HepG2 (cell line): ENCODE measurements around the gene TUBA4A. TPM values are rescaled to one million over a fixed set of nuclear protein-coding genes. Genes with fewer than 3 reads are reported as not detected.

Experiments
- ATAC-seq: fragments of 200-7000 bp; cut with Tn5 transposase; 3 replicates; pipeline ENCODE4 v1.9.1; 2020; ENCODE audit warnings: mild to moderate bottlenecking, moderate library complexity
- BruUV-seq: library from RNA; stranded (reverse); fragments of 400-500 nt; replicated peaks from 2 replicates; lab custom pipeline; 2021; lab: Mats Ljungman, UMichigan
- CTCF ChIA-PET: fragments of 300-600 bp; formaldehyde crosslinking; extraction: SDS; loops from one replicate; lab custom pipeline; 2021; ENCODE audit warnings: low total read pairs, inconsistent platforms, low intra/inter-chr PET ratio; lab: Yijun Ruan, JAX
- POLR2A ChIA-PET: fragments of 350-600 bp; sonication (Branson Sonifier 250); formaldehyde crosslinking; loops from one replicate; lab custom pipeline; 2020; ENCODE audit warnings: antibody characterized with exemption, inconsistent platforms; lab: Yijun Ruan, JAX
- DNase-seq: peaks from one replicate; pipeline ENCODE4 v3.0.0-alpha.2; 2015; ENCODE audit warnings: low spot score
- FAIRE-seq: peaks from 3 replicates; lab custom pipeline; 2011; peaks lifted over from hg19 to GRCh38; lab: Jason Lieb, UNC
- H2AFZ ChIP-seq: one replicate; pipeline ENCODE4 v1.6.1; 2011; ENCODE audit warnings: low read length, inconsistent platforms
- H3K27ac ChIP-seq: fragments of 300-600 bp; 3 replicates; pipeline ENCODE4 v1.8.0; 2011; ENCODE audit warnings: mixed run types, mild to moderate bottlenecking, mixed read lengths, low read length, inconsistent platforms; ENCODE audit not compliant: insufficient read depth; ENCODE audit errors: extremely low read length
- H3K27me3 ChIP-seq, 2 experiments: fragments of 200-600 bp in 1 of 2; 2 replicates in 1 of 2; 3 replicates in 1 of 2; pipeline versions ENCODE4 v1.6.0 to v1.8.0; 2011; ENCODE audit warnings: low read length in 2 of 2, mild to moderate bottlenecking in 2 of 2, moderate library complexity in 2 of 2, inconsistent platforms in 1 of 2; ENCODE audit not compliant: insufficient read depth in 2 of 2, control insufficient read depth in 1 of 2
- H3K36me3 ChIP-seq, 2 experiments: fragments of 200-600 bp in 1 of 2; replicated peaks in 1 of 2; 2 replicates in 1 of 2; 3 replicates in 1 of 2; pipeline versions ENCODE4 v1.5.1 to v1.8.0; 2011; ENCODE audit warnings: low read length in 2 of 2, inconsistent platforms in 1 of 2; ENCODE audit not compliant: insufficient read depth in 2 of 2, control insufficient read depth in 1 of 2
- H3K4me1 ChIP-seq: 2 replicates; pipeline ENCODE4 v1.5.1; 2012; ENCODE audit warnings: low read length, inconsistent platforms; ENCODE audit not compliant: insufficient read depth
- H3K4me2 ChIP-seq: 2 replicates; pipeline ENCODE4 v1.6.0; 2011; ENCODE audit warnings: low read depth, low read length, inconsistent platforms
- H3K4me3 ChIP-seq, 3 experiments: fragments of 200-600 bp in 1 of 3; sonication (generic), shearing (Covaris generic) in 1 of 3; replicated peaks in 1 of 3; 2 replicates each; pipeline ENCODE4 v1.5.1; 2011 to 2016; ENCODE audit warnings: low read length in 3 of 3, inconsistent platforms in 2 of 3, low read depth in 2 of 3, mild to moderate bottlenecking in 2 of 3, control low read depth in 1 of 3, mixed read lengths in 1 of 3; ENCODE audit not compliant: insufficient read depth in 1 of 3
- H3K79me2 ChIP-seq: one replicate; pipeline ENCODE4 v1.6.1; 2011; ENCODE audit warnings: low read length, inconsistent platforms; ENCODE audit not compliant: insufficient read depth
- H3K9ac ChIP-seq: 2 replicates; pipeline ENCODE4 v1.6.0; 2011; ENCODE audit warnings: mild to moderate bottlenecking, low read depth, low read length, inconsistent platforms; ENCODE audit not compliant: insufficient read depth
- H3K9me3 ChIP-seq: 2 replicates; pipeline ENCODE4 v1.5.1; 2012; ENCODE audit warnings: mild to moderate bottlenecking, low read length
- H4K20me1 ChIP-seq: 2 replicates; pipeline ENCODE4 v1.6.0; 2011; ENCODE audit warnings: inconsistent platforms, mild to moderate bottlenecking, low read length, moderate library complexity; ENCODE audit not compliant: insufficient read depth
- CHCHD3 ChIP-seq: sonication (generic); formaldehyde crosslinking; IDR thresholded peaks from 2 replicates; pipeline ENCODE4 v1.8.0; 2022; ENCODE audit warnings: mild to moderate bottlenecking, missing genetic modification reagents, moderate library complexity
- KLF15 ChIP-seq: sonication (generic); formaldehyde crosslinking; IDR thresholded peaks from 2 replicates; pipeline ENCODE4 v1.8.1; 2023; ENCODE audit warnings: borderline replicate concordance, mild to moderate bottlenecking, inconsistent platforms, missing genetic modification reagents, mixed read lengths
- MLXIP ChIP-seq: sonication (generic); formaldehyde crosslinking; IDR thresholded peaks from 2 replicates; pipeline ENCODE4 v1.9.0; 2021; ENCODE audit warnings: missing genetic modification reagents, borderline replicate concordance
- YEATS2 ChIP-seq: sonication (generic); formaldehyde crosslinking; IDR thresholded peaks from 2 replicates; pipeline ENCODE4 v1.4.0; 2020; ENCODE audit warnings: missing genetic modification reagents, borderline replicate concordance
- ZFP36L1 ChIP-seq: sonication (generic); formaldehyde crosslinking; IDR thresholded peaks from 2 replicates; pipeline ENCODE4 v1.8.0; 2022; ENCODE audit warnings: mild to moderate bottlenecking, missing genetic modification reagents, moderate library complexity
- ZNF510 ChIP-seq: sonication (generic); formaldehyde crosslinking; IDR thresholded peaks from 2 replicates; pipeline ENCODE4 v1.4.0; 2020; ENCODE audit warnings: low read depth, mild to moderate bottlenecking, missing genetic modification reagents
- ZNF589 ChIP-seq: sonication (generic); formaldehyde crosslinking; conservative IDR thresholded peaks from 2 replicates; pipeline ENCODE4 v1.8.0; 2022; ENCODE audit warnings: mild to moderate bottlenecking, moderate library complexity, missing genetic modification reagents
- ZNF720 ChIP-seq: sonication (generic); formaldehyde crosslinking; IDR thresholded peaks from 2 replicates; pipeline ENCODE4 v1.4.0; 2020; ENCODE audit warnings: missing genetic modification reagents
- WGBS: methylation state at CpG from one replicate; pipeline ENCODE4 v1.1.6; 2017; ENCODE audit warnings: low lambda C conversion rate; 5-methylcytosine and 5-hydroxymethylcytosine counted together
- in situ Hi-C: cut with HindIII; loops from 2 replicates; pipeline ENCODE4 v1.10.0; 2017; ENCODE audit warnings: low pct_unique_long_range_greater_than_20kb; ENCODE audit not compliant: extremely low pct_ligation_motif_present
- intact Hi-C: fragments of 100-400 bp; cut with micrococcal nuclease; formaldehyde crosslinking; loops from one replicate; pipeline ENCODE4 v1.10.0; 2022; ENCODE audit not compliant: unreplicated experiment
- polyA plus RNA-seq, 8 experiments: library from polyadenylated mRNA; depleted of rRNA in 3 of 8; stranded (reverse) in 7 of 8; unstranded in 1 of 8; fragments of >200 nt; fragmentation: Illumina TruSeq in 4 of 8; extraction: Trizol in 4 of 8; gene quantifications; 2 replicates each; pipeline versions ENCODE4 v1.2.1 to v1.2.3, GENCODE V29; 2011 to 2016; ENCODE audit warnings: low read depth in 4 of 8, missing spikeins in 1 of 8, mixed read lengths in 1 of 8; ENCODE audit not compliant: insufficient read depth in 1 of 8
- total RNA-seq, 5 experiments: library from RNA; depleted of rRNA; stranded (reverse); fragments of >200 nt; fragmentation: Illumina TruSeq; extraction: Trizol; gene quantifications; 2 replicates each; pipeline ENCODE4 v1.2.3, GENCODE V29; 2016; ENCODE audit warnings: low read depth in 1 of 5
- TF ChIP-seq, protein P1 (sequence below): sonication (generic); formaldehyde crosslinking; IDR thresholded peaks from 2 replicates; pipeline ENCODE4 v1.4.0; 2020; ENCODE audit warnings: missing genetic modification reagents
- TF ChIP-seq, protein P2 (sequence below): sonication (generic); formaldehyde crosslinking; IDR thresholded peaks from 2 replicates; pipeline ENCODE4 v1.8.0; 2022; ENCODE audit warnings: missing genetic modification reagents, mild to moderate bottlenecking, moderate library complexity, borderline replicate concordance
- TF ChIP-seq, protein P3 (sequence below): sonication (generic); formaldehyde crosslinking; IDR thresholded peaks from 2 replicates; pipeline ENCODE4 v1.4.0; 2020; ENCODE audit warnings: missing genetic modification reagents, borderline replicate concordance

Gene TUBA4A
- total and polyA plus RNA-seq, 2 of the 13 experiments (the other 11 are each of a cell fraction or from before 2014, with no cell fraction given), result 1.3 to 12.7 TPM

- TF ChIP-seq ZNF510 (CRISPR knock-in tag) (no peak), MLXIP (CRISPR knock-in tag) (no peak), ZFP36L1 (CRISPR knock-in tag) (no peak), CHCHD3 (CRISPR knock-in tag) (no peak), ZNF589 (CRISPR knock-in tag) (no peak), ZNF720 (CRISPR knock-in tag) (no peak)
- TF ChIP-seq, protein P1, sequence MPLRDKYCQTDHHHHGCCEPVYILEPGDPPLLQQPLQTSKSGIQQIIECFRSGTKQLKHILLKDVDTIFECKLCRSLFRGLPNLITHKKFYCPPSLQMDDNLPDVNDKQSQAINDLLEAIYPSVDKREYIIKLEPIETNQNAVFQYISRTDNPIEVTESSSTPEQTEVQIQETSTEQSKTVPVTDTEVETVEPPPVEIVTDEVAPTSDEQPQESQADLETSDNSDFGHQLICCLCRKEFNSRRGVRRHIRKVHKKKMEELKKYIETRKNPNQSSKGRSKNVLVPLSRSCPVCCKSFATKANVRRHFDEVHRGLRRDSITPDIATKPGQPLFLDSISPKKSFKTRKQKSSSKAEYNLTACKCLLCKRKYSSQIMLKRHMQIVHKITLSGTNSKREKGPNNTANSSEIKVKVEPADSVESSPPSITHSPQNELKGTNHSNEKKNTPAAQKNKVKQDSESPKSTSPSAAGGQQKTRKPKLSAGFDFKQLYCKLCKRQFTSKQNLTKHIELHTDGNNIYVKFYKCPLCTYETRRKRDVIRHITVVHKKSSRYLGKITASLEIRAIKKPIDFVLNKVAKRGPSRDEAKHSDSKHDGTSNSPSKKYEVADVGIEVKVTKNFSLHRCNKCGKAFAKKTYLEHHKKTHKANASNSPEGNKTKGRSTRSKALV (CRISPR knock-in tag), result no peak
These were observed 40.1 kb downstream of the TUBA4A start (continued) for GRCh38 chr2:219213486-219214071.

DNA sequence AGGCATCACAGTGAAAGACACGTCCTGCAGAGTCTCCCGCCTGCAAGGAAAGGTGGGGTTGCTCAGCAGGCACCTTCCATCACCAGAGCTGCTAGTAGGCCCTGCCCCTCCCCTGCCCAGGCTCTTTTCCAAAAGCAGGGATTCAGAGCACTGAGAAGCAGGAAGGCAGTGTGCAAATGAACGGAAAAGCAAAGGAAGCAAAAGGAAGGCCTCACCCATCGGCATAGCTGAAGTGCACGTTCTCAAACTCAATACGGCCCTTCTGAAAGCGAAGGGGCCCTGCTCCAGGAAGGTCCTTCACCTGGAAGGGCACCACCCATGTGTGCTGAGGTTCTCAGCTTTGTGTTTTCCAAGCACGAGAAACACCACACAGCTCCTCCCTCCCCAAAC, 40.7 kb downstream of the TUBA4A start:
- POLR2A ChIA-PET, result interaction anchor here (1.1 to 3.4 kb wide), 2 partner anchors 36 to 37 kb away, joined by 4 to 20 read pairs; partner anchors contain the start of gene CNPPD1
- no peak overlapping the region for H3K4me2 ChIP-seq
- peaks cover 71% of the 10 kb centered on the region for H3K4me1 ChIP-seq
- H3K4me3 ChIP-seq, result no peak overlapping the region
- in situ Hi-C loops, result no loop called here
- peaks cover 38 to 66% of the 10 kb centered on the region in 2 experiments for H3K36me3 ChIP-seq
- peaks cover 11% of the 10 kb centered on the region for H3K79me2 ChIP-seq
- DNase-seq (no peak), ATAC-seq (no peak), FAIRE-seq (no peak)
- no peak overlapping the region for H2AFZ ChIP-seq
- intact Hi-C loops, result no loop called here
- no TSS peak for BruUV-seq
- H3K27ac ChIP-seq, result no peak overlapping the region
- H4K20me1 ChIP-seq, result no peaks in the 10 kb centered on the region
- H3K9me3 ChIP-seq, result no peaks in the 10 kb centered on the region
- H3K9ac ChIP-seq, result no peak overlapping the region
- CTCF ChIA-PET, result no interaction called here
- H3K27me3 ChIP-seq, result no peaks in the 10 kb centered on the region
- WGBS, result 97% methylated on average over 8 of the region's 8 CpGs
- TF ChIP-seq KLF15 (CRISPR knock-in tag) (no peak), YEATS2 (CRISPR knock-in tag) (no peak)
- TF ChIP-seq, protein P2, sequence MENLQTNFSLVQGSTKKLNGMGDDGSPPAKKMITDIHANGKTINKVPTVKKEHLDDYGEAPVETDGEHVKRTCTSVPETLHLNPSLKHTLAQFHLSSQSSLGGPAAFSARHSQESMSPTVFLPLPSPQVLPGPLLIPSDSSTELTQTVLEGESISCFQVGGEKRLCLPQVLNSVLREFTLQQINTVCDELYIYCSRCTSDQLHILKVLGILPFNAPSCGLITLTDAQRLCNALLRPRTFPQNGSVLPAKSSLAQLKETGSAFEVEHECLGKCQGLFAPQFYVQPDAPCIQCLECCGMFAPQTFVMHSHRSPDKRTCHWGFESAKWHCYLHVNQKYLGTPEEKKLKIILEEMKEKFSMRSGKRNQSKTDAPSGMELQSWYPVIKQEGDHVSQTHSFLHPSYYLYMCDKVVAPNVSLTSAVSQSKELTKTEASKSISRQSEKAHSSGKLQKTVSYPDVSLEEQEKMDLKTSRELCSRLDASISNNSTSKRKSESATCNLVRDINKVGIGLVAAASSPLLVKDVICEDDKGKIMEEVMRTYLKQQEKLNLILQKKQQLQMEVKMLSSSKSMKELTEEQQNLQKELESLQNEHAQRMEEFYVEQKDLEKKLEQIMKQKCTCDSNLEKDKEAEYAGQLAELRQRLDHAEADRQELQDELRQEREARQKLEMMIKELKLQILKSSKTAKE (CRISPR knock-in tag), result no peak
- TF ChIP-seq, protein P3, sequence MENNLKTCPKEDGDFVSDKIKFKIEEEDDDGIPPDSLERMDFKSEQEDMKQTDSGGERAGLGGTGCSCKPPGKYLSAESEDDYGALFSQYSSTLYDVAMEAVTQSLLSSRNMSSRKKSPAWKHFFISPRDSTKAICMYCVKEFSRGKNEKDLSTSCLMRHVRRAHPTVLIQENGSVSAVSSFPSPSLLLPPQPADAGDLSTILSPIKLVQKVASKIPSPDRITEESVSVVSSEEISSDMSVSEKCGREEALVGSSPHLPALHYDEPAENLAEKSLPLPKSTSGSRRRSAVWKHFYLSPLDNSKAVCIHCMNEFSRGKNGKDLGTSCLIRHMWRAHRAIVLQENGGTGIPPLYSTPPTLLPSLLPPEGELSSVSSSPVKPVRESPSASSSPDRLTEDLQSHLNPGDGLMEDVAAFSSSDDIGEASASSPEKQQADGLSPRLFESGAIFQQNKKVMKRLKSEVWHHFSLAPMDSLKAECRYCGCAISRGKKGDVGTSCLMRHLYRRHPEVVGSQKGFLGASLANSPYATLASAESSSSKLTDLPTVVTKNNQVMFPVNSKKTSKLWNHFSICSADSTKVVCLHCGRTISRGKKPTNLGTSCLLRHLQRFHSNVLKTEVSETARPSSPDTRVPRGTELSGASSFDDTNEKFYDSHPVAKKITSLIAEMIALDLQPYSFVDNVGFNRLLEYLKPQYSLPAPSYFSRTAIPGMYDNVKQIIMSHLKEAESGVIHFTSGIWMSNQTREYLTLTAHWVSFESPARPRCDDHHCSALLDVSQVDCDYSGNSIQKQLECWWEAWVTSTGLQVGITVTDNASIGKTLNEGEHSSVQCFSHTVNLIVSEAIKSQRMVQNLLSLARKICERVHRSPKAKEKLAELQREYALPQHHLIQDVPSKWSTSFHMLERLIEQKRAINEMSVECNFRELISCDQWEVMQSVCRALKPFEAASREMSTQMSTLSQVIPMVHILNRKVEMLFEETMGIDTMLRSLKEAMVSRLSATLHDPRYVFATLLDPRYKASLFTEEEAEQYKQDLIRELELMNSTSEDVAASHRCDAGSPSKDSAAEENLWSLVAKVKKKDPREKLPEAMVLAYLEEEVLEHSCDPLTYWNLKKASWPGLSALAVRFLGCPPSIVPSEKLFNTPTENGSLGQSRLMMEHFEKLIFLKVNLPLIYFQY (CRISPR knock-in tag), result no peak
